ENCODE results near the gene MARCKS. TPM values are rescaled to one million over a fixed set of nuclear protein-coding genes. Genes with fewer than 3 reads are reported as not detected.

Gene MARCKS
- polyA plus RNA-seq, 2 of the 4 experiments (the other 2 are of a cell fraction) = 21.2 to 39.4 TPM

DNA sequence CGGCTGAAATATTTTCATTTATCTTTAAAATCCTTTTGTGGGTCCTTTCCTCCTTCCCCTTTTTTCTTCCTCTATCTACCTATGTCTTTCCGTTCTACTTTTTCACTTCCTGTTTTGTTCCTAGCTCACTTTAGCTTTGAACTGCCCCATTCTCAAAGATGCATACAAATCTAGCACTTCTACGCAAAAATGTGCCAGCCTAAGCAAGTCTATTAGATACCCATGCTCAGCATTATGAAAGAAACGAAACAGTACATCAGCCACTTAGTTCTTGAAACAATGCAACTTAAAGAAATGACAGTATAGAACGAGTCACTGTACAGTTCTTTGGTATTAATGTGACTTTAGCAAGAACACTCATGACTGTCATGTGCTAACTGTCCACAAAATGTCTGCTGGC, 47.3 kb upstream of the MARCKS start (continued):
- no peak for TF ChIP-seq PHF8 (IDR thresholded peaks at IDR 0.05; ENCODE audit: borderline replicate concordance, low read depth)
- TF ChIP-seq, protein P1, sequence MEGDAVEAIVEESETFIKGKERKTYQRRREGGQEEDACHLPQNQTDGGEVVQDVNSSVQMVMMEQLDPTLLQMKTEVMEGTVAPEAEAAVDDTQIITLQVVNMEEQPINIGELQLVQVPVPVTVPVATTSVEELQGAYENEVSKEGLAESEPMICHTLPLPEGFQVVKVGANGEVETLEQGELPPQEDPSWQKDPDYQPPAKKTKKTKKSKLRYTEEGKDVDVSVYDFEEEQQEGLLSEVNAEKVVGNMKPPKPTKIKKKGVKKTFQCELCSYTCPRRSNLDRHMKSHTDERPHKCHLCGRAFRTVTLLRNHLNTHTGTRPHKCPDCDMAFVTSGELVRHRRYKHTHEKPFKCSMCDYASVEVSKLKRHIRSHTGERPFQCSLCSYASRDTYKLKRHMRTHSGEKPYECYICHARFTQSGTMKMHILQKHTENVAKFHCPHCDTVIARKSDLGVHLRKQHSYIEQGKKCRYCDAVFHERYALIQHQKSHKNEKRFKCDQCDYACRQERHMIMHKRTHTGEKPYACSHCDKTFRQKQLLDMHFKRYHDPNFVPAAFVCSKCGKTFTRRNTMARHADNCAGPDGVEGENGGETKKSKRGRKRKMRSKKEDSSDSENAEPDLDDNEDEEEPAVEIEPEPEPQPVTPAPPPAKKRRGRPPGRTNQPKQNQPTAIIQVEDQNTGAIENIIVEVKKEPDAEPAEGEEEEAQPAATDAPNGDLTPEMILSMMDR (IDR thresholded peaks at IDR 0.05) = no peak
- no peak for TF ChIP-seq ZC3H11A (IDR thresholded peaks at IDR 0.05)
- TF ChIP-seq NFE2L2 (conservative IDR thresholded peaks at IDR 0.05; ENCODE audit: low read length) = no peak

- WGBS (ENCODE audit: missing lambda C conversion rate) = 93% methylated on average over 3 of the region's 3 CpGs
- ChIA-PET POLR2A (no interaction called here), CTCF (no interaction called here)
- Histone ChIP-seq H3K4me1 (peaks cover 7% of the 10 kb centered on the region), H3K4me3 (no peak overlapping the region), H3K4me2 (no peak overlapping the region), H3K9me3 (no peaks in the 10 kb centered on the region), H3K27ac (no peak overlapping the region)
- TF ChIP-seq NR3C1 (IDR thresholded peaks at IDR 0.05) (no peak), JUN (IDR thresholded peaks at IDR 0.05) (no peak), MAZ (IDR thresholded peaks at IDR 0.05; ENCODE audit: borderline replicate concordance, low read depth, low read length) (no peak), MYC (IDR thresholded peaks at IDR 0.05; ENCODE audit: borderline replicate concordance, low read length) (no peak), ZC3H11A (IDR thresholded peaks at IDR 0.05) (no peak), TP53 (CRISPR knock-in tag; IDR thresholded peaks at IDR 0.05) (no peak), NPAS2 (CRISPR knock-in tag; IDR thresholded peaks at IDR 0.05; ENCODE audit: borderline replicate concordance) (no peak), NFE2L2 (conservative IDR thresholded peaks at IDR 0.05; ENCODE audit: low read length) (no peak), RFX5 (IDR thresholded peaks at IDR 0.05) (no peak), KDM5A (IDR thresholded peaks at IDR 0.05) (no peak), ATOH8 (CRISPR knock-in tag; IDR thresholded peaks at IDR 0.05; ENCODE audit: low read depth) (no peak), FOSL2 (IDR thresholded peaks at IDR 0.05) (no peak), FOSL2 (CRISPR knock-in tag; IDR thresholded peaks at IDR 0.05) (no peak), CHD4 (IDR thresholded peaks at IDR 0.05; ENCODE audit: borderline replicate concordance) (no peak), CBX8 (IDR thresholded peaks at IDR 0.05) (no peak), RNF2 (IDR thresholded peaks at IDR 0.05; ENCODE audit: borderline replicate concordance, low read depth) (no peak), MAFK (IDR thresholded peaks at IDR 0.05; ENCODE audit: partially characterized antibody) (no peak), PHF8 (IDR thresholded peaks at IDR 0.05; ENCODE audit: borderline replicate concordance, low read depth) (no peak)
- TF ChIP-seq, protein P2, sequence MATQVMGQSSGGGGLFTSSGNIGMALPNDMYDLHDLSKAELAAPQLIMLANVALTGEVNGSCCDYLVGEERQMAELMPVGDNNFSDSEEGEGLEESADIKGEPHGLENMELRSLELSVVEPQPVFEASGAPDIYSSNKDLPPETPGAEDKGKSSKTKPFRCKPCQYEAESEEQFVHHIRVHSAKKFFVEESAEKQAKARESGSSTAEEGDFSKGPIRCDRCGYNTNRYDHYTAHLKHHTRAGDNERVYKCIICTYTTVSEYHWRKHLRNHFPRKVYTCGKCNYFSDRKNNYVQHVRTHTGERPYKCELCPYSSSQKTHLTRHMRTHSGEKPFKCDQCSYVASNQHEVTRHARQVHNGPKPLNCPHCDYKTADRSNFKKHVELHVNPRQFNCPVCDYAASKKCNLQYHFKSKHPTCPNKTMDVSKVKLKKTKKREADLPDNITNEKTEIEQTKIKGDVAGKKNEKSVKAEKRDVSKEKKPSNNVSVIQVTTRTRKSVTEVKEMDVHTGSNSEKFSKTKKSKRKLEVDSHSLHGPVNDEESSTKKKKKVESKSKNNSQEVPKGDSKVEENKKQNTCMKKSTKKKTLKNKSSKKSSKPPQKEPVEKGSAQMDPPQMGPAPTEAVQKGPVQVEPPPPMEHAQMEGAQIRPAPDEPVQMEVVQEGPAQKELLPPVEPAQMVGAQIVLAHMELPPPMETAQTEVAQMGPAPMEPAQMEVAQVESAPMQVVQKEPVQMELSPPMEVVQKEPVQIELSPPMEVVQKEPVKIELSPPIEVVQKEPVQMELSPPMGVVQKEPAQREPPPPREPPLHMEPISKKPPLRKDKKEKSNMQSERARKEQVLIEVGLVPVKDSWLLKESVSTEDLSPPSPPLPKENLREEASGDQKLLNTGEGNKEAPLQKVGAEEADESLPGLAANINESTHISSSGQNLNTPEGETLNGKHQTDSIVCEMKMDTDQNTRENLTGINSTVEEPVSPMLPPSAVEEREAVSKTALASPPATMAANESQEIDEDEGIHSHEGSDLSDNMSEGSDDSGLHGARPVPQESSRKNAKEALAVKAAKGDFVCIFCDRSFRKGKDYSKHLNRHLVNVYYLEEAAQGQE (IDR thresholded peaks at IDR 0.05) = no peak
- no peak for ATAC-seq
- FAIRE-seq = no peak
- DNase-seq (ENCODE audit: low read depth in 1 of 2, low spot score in 1 of 2) = no peak
Measured at GRCh38 chr6:113813142-113813541, 44.0 kb upstream of the MARCKS start.

DNA sequence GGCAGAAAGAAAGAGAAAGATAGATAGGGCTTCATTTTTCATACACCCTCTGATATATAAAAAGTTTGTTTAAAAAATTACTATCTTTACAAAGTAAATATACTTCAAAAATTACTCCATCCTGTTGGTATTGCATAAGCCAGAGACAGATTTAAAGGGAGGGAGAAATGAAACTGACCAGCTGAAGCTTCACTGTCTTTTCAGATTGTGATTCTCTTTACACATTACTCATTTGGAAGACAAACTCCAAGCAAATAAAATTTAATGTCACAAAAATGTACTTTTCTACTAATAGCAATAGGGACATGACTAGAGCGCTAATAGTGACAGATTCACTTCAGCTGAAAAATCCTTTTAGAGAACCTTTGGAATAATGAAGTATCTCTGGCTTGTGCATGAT, 38.6 kb upstream of the MARCKS start:
- POLR2A ChIA-PET = no interaction called here
- DNase-seq (ENCODE audit: low read depth in 1 of 2, low spot score in 1 of 2) (peak in 1 of 2 experiments; percentile 21), ATAC-seq (no peak), FAIRE-seq (no peak)
- H3K4me2 ChIP-seq = peak overlapping the region; percentile 60
- 12% methylated on average over 1 of the region's 1 CpG for WGBS (ENCODE audit: missing lambda C conversion rate)
- CTCF ChIA-PET = no interaction called here
- no peak overlapping the region for H3K4me3 ChIP-seq
- TF ChIP-seq GATA3 (IDR thresholded peaks at IDR 0.05; ENCODE audit: borderline replicate concordance) = no peak
- TF ChIP-seq CEBPB (IDR thresholded peaks at IDR 0.05) = peak; percentile 52 to 59; a peak in 2 of 4 replicates
- no peak for TF ChIP-seq PBX3 (IDR thresholded peaks at IDR 0.05)
- TF ChIP-seq ZSCAN20 (CRISPR knock-in tag; IDR thresholded peaks at IDR 0.05) = no peak
- TF ChIP-seq, protein P2 (IDR thresholded peaks at IDR 0.05) = no peak
- no peak for TF ChIP-seq MYC (IDR thresholded peaks at IDR 0.05; ENCODE audit: borderline replicate concordance, low read length)
- TF ChIP-seq NPAS2 (CRISPR knock-in tag; IDR thresholded peaks at IDR 0.05; ENCODE audit: borderline replicate concordance) = no peak
- H3K4me1 ChIP-seq = peaks cover 25% of the 10 kb centered on the region
- no peaks in the 10 kb centered on the region for H3K9me3 ChIP-seq
- peak overlapping the region; percentile 63 to 68; a peak in 5 of 6 replicates for H3K27ac ChIP-seq

Data from A549 (cell line).